Stimulated activated CD4-positive, alpha-beta T cell treated with anti-CD3 and anti-CD28 coated beads, Interleukin-4, amount 100 ng/mL, for 4 hours (primary cell): ENCODE data around the gene CEP97.

Source experiments
- DNase-seq, 2 experiments: peaks; one replicate each; pipeline ENCODE4 v3.0.0-alpha.2; 2020

Gene CEP97

DNA sequence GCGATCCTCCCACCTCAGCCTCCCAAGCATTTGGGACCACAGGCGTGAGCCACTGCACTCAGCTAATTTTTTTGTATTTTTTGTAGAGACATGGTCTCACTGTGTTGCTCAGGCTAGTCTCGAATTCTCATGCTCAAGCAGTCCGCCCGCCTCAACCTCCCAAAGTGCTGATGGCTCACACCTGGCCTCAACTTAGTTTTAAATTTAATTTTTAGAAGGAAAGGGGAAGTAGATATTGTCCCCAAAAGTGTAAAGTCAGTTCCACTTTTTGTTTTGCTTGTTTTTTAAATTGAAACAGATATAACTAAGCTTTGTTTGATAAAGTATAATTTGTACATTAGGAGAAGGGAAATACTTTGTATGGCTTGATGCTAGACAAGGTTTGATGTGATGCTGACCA is 93.6 kb downstream of the CEP97 start:
- DNase-seq: no peak

DNA sequence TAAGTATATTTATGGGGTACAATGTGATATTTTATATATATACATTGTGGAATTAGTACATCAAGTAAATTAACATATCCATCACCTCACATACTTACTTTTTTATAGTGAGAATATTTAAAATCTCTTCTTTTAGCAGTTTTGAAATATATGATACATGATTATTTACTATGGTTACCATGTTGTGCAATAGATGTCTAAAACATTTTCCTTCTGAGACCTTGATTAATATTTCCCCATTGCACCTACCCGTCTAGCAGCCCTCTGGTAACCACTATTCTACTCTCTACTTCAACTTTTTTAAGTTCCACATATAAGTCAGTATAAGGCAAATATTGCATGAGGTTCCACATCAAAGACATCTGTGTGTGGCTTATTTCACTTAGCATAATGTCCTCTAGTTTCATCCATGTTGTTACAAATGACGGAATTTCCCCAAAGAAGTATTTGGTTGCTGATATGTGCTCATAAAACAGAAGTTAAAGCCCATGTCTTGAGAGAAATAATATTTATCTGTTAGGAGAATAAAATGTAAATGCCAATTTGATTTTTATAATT is 95.3 kb downstream of the CEP97 start:
- no peak for DNase-seq
